HFF-Myc (cell line): ENCODE measurements around the gene COL11A1.
"Not testable (repeated sequence)": the region's sequence is repeated elsewhere in the genome, so short reads cannot be mapped to it uniquely, and the experiment has no call there.

Experiments used
- DNase-seq: peaks from one replicate; pipeline ENCODE4 v3.0.0-alpha.2; 2011; ENCODE audit warnings: low read depth; ENCODE audit errors: extremely low read depth
- H3K4me3 ChIP-seq: replicated peaks from 2 replicates; pipeline ENCODE4 v1.5.1; 2011; ENCODE audit warnings: low read depth, mild to moderate bottlenecking, control low read depth, low read length
- CTCF ChIP-seq: IDR thresholded peaks from 2 replicates; pipeline ENCODE4 v1.5.1; 2012; ENCODE audit warnings: mild to moderate bottlenecking, low read depth, low read length, control low read depth; ENCODE audit errors: missing control alignments

The COL11A1 gene

GRCh38 chr1:103129796-103130195 is 21.5 kb upstream of the COL11A1 start:
- H3K4me3 ChIP-seq, result no peak overlapping the region
- no peak for TF ChIP-seq CTCF
- DNase-seq, result no peak

DNA sequence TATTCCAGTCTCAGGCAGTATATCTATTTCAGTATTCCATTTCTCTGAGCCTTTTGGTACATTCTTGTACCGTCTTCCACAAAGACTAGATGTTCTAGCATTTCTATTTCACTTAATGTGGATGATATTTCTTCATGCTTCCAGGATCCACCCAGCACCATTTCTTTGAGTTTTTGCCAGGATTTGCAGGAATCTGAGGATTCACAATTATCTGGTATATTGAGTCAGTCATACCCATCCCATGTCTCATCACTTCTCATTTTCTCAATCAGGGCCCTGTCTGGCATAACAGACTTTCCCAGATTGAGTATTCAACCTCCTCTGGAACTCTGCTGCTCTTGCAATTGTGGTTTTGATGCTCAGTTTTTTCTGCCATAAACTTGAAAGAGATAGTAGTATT is 20.9 kb upstream of the COL11A1 start:
- no peak for DNase-seq
- H3K4me3 ChIP-seq, result no peak overlapping the region
- no peak for TF ChIP-seq CTCF

DNA sequence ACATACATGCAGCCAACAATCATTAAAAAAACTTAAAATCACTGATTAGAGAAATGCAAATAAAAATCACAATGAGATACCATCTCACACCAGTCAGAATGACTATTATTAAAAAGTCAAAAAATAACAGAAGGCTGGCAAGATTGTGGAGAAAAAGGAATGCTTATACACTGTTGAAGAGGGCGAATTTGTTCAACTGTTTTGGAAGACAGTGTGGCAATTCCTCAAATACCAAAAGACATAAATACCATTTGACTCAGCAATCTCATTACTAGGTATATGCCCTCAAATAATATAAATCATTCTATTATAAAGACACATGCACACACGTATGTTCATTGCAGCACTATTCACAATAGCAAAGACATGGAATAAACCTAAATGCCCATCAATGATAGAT is 19.9 kb upstream of the COL11A1 start:
- not testable (repeated sequence) for H3K4me3 ChIP-seq, DNase-seq

- no peak for DNase-seq
- no peak for TF ChIP-seq CTCF
- H3K4me3 ChIP-seq, result no peak overlapping the region
Observed at GRCh38 chr1:103125219-103125618, 16.9 kb upstream of the COL11A1 start.

GRCh38 chr1:103122983-103123720 is 14.8 kb upstream of the COL11A1 start:
- TF ChIP-seq CTCF, result no peak
- no peak for DNase-seq
- H3K4me3 ChIP-seq, result no peak overlapping the region

- H3K4me3 ChIP-seq, result no peak overlapping the region
- no peak for TF ChIP-seq CTCF
- DNase-seq, result no peak
Observed at GRCh38 chr1:103120981-103121380, 12.7 kb upstream of the COL11A1 start.

GRCh38 chr1:103112546-103112945 is 4.2 kb upstream of the COL11A1 start:
- no peak overlapping the region for H3K4me3 ChIP-seq
- no peak for DNase-seq
- TF ChIP-seq CTCF, result no peak
